Measurements from ENCODE around the gene GALNT9.

GALNT9 gene

DNA sequence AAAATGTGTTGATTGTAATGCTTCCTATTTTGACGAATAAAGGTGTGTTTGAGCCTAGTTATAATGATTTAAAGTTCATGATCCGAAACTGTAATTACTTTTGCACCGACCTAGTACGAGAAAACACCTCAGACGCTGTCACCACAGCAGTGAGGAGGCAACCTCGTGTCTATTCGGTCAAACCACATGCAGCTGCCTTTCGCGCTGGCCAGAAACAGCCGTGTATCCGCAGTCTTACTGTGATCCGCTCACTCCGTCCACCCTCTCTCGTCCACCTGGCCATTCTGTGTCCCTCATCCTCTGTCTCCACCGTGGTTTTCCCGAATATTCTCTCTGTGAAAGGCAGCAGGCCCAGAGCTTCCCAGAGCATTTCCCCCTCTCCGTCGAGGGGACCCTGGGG is 118.1 kb downstream of the GALNT9 start:
- DNase-seq (ENCODE audit: low read depth): no peak

- DNase-seq (ENCODE audit: low read depth): no peak
Measured at GRCh38 chr12:132210223-132211055, 119.0 kb downstream of the GALNT9 start.

GRCh38 chr12:132209619-132210222 is 119.7 kb downstream of the GALNT9 start:
- no peak for DNase-seq (ENCODE audit: low read depth)

DNA sequence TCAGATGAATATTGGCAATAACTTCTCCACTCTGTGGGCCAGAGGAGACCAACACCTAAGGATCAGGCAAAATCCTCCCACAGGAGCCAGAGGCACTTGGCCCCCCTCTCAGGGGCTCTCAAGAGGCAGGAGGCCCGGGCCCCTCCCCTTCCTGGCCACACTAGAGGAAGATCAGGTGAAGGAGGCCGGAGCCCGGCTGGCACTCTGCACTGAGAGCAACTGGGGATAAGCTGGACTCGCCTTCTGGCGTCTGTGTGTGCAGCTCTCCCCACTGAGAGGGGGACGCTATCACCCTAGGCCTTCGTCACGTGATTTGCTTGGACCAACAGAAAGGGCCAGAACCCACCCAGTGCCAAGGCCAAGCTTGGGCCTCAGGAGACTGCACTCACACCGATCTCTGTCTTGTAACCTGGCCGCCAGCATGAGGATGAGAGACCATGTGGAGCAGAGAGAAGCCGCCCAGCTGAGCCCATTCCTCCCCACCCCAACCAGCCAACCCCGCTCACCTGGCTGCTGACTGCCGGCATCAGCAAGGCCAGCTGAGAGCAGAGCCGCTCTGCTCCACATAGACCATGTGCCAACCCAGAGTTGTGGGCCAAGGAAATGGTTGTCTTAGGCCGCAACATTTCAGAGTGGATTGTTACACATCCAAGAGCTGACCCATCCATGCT is 121.1 kb downstream of the GALNT9 start:
- DNase-seq (ENCODE audit: low read depth): no peak

DNA sequence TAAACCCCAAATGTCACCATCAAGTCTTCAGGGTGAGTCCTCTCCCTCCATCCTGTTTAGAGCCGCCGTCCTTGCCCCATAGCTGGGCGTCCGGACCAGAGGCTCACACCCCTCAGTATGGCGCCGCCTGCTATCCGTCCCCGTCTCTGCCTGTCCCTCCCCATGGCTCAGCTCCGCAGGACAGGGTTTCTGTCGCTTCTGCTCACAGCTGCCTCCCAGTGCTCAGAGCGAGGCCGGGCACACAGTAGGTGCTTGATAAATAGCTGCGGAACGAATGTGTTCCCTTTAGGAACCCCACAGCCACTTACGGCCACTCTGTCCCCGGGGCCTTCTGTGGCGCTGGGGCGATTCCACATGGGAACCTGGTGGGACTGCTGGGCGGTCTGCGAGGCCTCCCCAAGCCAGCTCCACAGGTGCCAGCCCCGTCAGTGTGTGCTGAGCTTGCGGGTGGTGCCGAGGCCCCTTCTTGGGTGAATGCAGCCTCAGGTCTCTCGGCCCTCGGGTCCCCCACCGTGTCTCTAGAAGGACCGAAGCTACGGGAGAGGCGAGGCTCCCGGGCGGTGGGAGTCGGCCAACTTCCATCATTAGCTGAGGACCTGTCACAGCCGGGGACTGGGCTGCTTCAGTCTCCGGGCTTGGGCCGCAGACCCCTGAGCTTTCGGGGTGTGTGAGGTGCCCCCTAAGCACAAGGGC is 122.2 kb downstream of the GALNT9 start:
- DNase-seq (ENCODE audit: low read depth): no peak

DNA sequence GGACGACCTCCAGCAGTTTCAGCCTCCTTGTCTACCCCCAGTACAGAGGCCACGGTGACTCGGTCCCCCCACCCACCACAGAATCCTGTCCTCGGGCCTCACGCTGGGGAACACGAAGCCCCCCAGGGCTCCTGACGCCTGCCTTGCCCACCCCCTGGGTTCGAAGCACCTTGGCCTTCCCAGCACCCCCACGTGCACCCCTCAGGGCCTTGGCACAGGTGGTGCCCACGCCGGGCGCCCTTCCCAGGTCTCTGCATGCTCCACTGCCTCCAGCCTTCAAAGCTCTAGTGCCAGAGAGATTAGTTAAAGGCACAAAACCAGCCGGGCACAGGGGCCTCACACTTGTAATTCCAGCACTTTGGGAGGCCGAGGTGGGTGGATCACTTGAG is 123.3 kb downstream of the GALNT9 start:
- DNase-seq (ENCODE audit: low read depth): no peak

DNA sequence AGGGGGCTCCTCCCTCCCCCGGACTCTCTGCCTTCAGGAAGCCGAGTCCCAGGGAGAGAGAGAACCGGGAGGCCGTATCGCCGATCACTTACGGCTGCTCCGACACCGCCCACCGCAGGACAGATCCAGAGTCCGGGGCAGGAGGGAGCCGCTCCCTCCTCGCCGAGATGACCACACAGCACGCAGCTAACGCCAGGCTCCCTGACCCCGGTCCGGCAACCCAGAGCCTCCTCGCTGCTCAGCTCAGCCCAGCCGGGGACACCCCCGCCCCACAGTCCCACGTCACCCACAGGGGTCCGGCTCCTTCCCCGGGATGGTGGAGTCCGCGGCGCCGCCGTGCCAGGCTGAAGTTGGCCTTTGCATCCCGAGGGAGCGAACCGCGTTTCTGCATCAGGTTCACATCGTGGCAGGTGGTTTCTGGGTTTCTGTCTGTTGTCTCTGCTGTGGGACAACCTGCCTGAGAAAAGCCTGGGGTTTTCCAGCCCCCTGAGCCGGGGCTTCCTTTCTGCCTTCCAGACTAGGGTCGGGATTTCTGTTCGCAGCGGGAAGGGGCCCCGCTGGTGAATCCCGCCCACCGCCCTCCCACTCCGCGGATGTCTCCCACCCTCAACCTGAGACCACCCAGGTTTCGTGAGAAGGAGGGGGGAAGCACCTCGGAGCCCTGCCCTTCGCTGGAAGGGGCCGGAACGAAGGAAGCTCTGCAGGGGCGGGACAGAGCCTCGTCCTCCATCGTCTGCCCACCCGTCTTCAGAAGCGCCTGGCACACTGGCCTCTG is 123.9 kb downstream of the GALNT9 start:
- DNase-seq (ENCODE audit: low read depth): no peak

DNA sequence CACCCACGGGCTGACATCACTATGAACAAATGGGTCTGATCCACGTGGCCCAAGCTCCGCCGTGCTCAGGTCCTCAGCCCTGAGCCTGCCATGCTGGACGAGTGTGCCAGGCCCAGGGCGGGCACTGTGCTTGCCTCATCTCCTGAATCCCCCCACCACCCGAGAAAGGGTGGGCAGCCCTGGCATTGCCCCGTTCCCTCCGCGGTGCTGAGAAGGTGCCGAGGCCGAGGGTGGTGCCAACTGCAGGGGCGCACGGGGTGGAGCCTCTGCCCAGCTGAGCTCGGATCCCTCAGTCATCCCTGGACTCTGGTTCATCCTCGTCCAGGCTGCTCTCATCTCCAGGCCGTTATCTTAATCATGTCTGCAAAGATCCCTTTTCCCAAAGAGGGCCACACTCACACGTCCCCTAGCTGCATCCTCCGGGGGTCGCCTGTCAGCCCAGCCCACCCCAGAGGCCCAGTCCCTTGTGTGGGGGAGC is 124.6 kb downstream of the GALNT9 start:
- no peak for DNase-seq (ENCODE audit: low read depth)

DNA sequence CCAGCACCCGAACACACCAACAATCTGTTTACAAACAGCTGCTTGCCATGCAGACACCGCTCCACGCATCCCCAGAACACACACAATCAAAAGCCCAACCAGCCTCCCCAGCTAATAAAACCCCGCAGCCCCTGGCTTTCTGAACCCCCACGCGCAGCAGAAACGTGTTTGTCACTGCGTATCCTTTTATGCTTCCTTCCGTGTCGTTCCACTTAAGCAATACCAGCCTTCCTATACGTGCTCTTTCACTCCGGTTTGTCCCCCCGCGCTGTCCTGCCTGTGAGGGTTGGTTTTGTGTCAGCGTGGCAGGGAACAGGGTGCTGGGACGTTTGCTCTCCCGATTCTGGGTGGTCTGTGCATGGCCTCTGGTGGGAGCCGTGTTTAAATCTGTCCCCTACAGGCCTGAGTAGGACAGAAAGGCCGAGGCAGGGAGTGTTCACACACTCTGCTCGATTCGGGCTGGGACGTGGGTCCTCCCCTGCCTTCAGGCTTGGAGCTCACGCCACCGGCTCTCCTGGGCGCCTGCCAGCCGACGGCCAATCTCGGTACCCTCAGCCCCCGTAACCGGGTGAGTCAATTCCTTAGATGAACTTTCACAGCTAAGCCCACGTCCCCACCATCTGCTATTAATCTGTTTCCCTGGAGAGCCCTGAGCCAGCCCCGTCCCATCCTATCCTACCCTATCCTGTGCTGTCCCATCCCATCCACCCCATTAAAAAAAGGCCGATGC is 125.2 kb downstream of the GALNT9 start:
- DNase-seq (ENCODE audit: low read depth): no peak

- DNase-seq (ENCODE audit: low read depth): no peak
Measured at GRCh38 chr12:132202929-132203721, 126.3 kb downstream of the GALNT9 start.

GRCh38 chr12:132201391-132202120 is 127.8 kb downstream of the GALNT9 start:
- no peak for DNase-seq (ENCODE audit: low read depth)

DNA sequence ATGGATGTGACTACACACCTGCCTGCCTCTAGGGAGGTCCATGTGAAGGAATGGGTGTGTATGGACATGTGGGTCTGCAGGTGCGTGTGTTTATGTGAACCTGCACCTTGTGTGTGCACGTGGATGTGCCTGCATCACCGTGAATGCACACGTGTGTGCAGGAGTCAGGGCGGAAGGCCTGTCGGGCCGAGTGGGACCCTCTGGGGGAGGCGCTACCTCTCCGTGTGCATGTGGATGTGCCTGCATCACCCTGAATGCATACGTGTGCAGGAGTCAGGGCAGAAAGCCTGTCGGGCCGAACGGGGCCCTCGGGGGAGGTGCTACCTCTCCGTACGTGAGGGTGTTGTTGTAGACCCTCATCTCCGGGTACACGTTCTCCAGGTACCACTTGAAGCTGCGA is 128.6 kb downstream of the GALNT9 start:
- no peak for DNase-seq (ENCODE audit: low read depth)

GRCh38 chr12:132199526-132200319 is 129.7 kb downstream of the GALNT9 start:
- no peak for DNase-seq (ENCODE audit: low read depth)

DNA sequence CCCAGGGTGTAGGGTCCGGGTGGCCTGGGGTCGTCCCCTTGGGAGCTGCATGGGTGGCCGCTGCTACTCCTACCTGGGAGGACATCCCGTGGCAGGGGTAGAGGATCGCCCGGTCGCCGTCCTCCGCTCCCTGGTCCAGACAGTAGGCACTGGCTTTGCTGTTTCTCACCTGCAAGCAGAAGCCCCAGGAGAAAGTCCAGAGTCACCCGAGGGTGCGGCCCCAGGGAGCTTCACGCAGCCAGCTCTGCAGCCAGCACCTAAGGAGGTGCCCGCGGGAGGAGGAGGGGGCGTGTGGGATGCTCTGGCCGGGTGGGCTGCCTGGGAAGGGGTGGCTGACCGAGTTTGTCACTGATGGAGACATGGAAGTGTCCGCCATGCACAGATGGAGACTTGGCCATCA is 130.3 kb downstream of the GALNT9 start:
- DNase-seq (ENCODE audit: low read depth): no peak

GRCh38 chr12:132197581-132198354 is 131.6 kb downstream of the GALNT9 start:
- no peak for DNase-seq (ENCODE audit: low read depth)

- DNase-seq (ENCODE audit: low read depth): no peak
Measured at GRCh38 chr12:132196873-132197390, 132.5 kb downstream of the GALNT9 start.

- no peak for DNase-seq (ENCODE audit: low read depth)
Measured at GRCh38 chr12:132196038-132196872, 133.1 kb downstream of the GALNT9 start.

All from GM04504 (cell line).